Activated CD8-positive, alpha-beta T cell treated with anti-CD3 and anti-CD28 coated beads, Interleukin-2, amount 10 ng/mL, durations not matched to agents 7 days and 5 days (primary cell): ENCODE data around the gene MPV17. TPM values are rescaled to one million over a fixed set of nuclear protein-coding genes. Genes with fewer than 3 reads are reported as not detected.
"Not testable (repeated sequence)": the region's sequence is repeated elsewhere in the genome, so short reads cannot be mapped to it uniquely, and the experiment has no call there.

ENCODE experiments used
- ATAC-seq: fragments of 150-1000 bp; cut with Tn5 transposase; one replicate; pipeline ENCODE4 v1.10.0; 2021; ENCODE audit warnings: moderate library complexity
- CTCF ChIA-PET: fragments of 350-600 bp; sonication (Branson Sonifier 250); formaldehyde crosslinking; loops from one replicate; lab custom pipeline; 2021; ENCODE audit warnings: antibody characterized with exemption; lab: Charles Lee
- POLR2A ChIA-PET: fragments of 350-600 bp; sonication (Branson Sonifier 250); formaldehyde crosslinking; loops from one replicate; lab custom pipeline; 2021; ENCODE audit warnings: antibody characterized with exemption; lab: Charles Lee
- DNase-seq: peaks from one replicate; pipeline ENCODE4 v3.0.0-alpha.2; 2020
- H3K27ac Mint-ChIP-seq: one replicate; pipeline ENCODE4 v1.8.0; 2021; ENCODE audit warnings: mild to moderate bottlenecking, mixed read lengths
- H3K27me3 Mint-ChIP-seq: one replicate; pipeline ENCODE4 v1.8.0; 2021; ENCODE audit warnings: low read depth, mixed read lengths
- H3K36me3 Mint-ChIP-seq: one replicate; pipeline ENCODE4 v1.8.0; 2021; ENCODE audit warnings: low read depth, mixed read lengths
- H3K4me1 Mint-ChIP-seq: one replicate; pipeline ENCODE4 v1.8.0; 2021; ENCODE audit warnings: low read depth, mixed read lengths
- H3K4me3 Mint-ChIP-seq: one replicate; pipeline ENCODE4 v1.8.0; 2021; ENCODE audit warnings: mild to moderate bottlenecking, mixed read lengths
- H3K9me3 Mint-ChIP-seq: one replicate; pipeline ENCODE4 v1.8.0; 2022; ENCODE audit warnings: mixed read lengths; ENCODE audit not compliant: insufficient read depth
- total RNA-seq, 2 experiments: library from RNA; stranded (reverse); gene quantifications; one replicate each; pipeline ENCODE4 v1.2.3, GENCODE V29; 2021

Gene MPV17
- total RNA-seq, 2 experiments from 2014 or later, result 78.0 to 80.5 TPM

- Mint-ChIP-seq H3K27ac (no peak overlapping the region), H3K27me3 (no peaks in the 10 kb centered on the region), H3K9me3 (no peaks in the 10 kb centered on the region), H3K4me1 (peaks cover 53% of the 10 kb centered on the region), H3K4me3 (no peak overlapping the region), H3K36me3 (peaks cover 16% of the 10 kb centered on the region)
- CTCF ChIA-PET, result interaction anchor here (0.6 to 3.7 kb wide), 2 partner anchors 12 to 14 kb away, joined by 5 to 15 read pairs; no protein-coding TSS in a partner anchor
- no peak for DNase-seq
- POLR2A ChIA-PET, result interaction anchor here (1.2 kb wide), 1 partner anchor 25 kb away, joined by 3 read pairs; no protein-coding TSS in a partner anchor
- ATAC-seq, result no peak
Measured at GRCh38 chr2:27354597-27354927, 31.7 kb upstream of the MPV17 start.

GRCh38 chr2:27353762-27354596, 31.1 kb upstream of the MPV17 start:
- DNase-seq, result no peak
- Mint-ChIP-seq H3K4me1 (peaks cover 53% of the 10 kb centered on the region), H3K27ac (no peak overlapping the region), H3K36me3 (peaks cover 18% of the 10 kb centered on the region), H3K9me3 (no peaks in the 10 kb centered on the region), H3K27me3 (no peaks in the 10 kb centered on the region), H3K4me3 (no peak overlapping the region)
- ChIA-PET POLR2A (interaction anchor here (1.2 kb wide), 1 partner anchor 25 kb away, joined by 3 read pairs; no protein-coding TSS in a partner anchor), CTCF (interaction anchor here (0.6 to 3.7 kb wide), 2 partner anchors 11 to 15 kb away, joined by 5 to 15 read pairs; no protein-coding TSS in a partner anchor)
- no peak for ATAC-seq

GRCh38 chr2:27353386-27353761, 30.5 kb upstream of the MPV17 start:
- H3K27ac Mint-ChIP-seq, H3K4me3 Mint-ChIP-seq, DNase-seq, H3K27me3 Mint-ChIP-seq, ATAC-seq, H3K9me3 Mint-ChIP-seq: not testable (repeated sequence)
- Mint-ChIP-seq H3K4me1 (peaks cover 49% of the 10 kb centered on the region), H3K36me3 (peaks cover 15% of the 10 kb centered on the region)
- POLR2A ChIA-PET, result interaction anchor here (1.2 kb wide), 1 partner anchor 26 kb away, joined by 3 read pairs; no protein-coding TSS in a partner anchor
- CTCF ChIA-PET, result interaction anchor here (2.1 to 3.7 kb wide), 2 partner anchors 16 to 18 kb away, joined by 7 to 15 read pairs; no protein-coding TSS in a partner anchor

- DNase-seq, result peak; percentile 38
- no peak for ATAC-seq
- H3K27ac Mint-ChIP-seq, result peak overlapping the region; percentile 70
- ChIA-PET POLR2A (interaction anchor here (1.0 kb wide), 3 partner anchors 29 to 30 kb away, joined by 3 to 5 read pairs (median 3); partner anchors contain the start of genes MPV17 and ZNF513), CTCF (interaction anchor here (1.0 to 3.7 kb wide), 10 partner anchors 10 to 331 kb away, joined by 3 to 15 read pairs (median 4); partner anchors contain the start of gene MPV17)
- no peak overlapping the region for H3K4me3 Mint-ChIP-seq
- H3K36me3 Mint-ChIP-seq, result peaks cover 17% of the 10 kb centered on the region
- peaks cover 41% of the 10 kb centered on the region for H3K4me1 Mint-ChIP-seq
- no peaks in the 10 kb centered on the region for H3K9me3 Mint-ChIP-seq
- H3K27me3 Mint-ChIP-seq, result no peaks in the 10 kb centered on the region
Measured at GRCh38 chr2:27351802-27352598, 29.1 kb upstream of the MPV17 start.

- H3K27me3 Mint-ChIP-seq, result no peaks in the 10 kb centered on the region
- H3K9me3 Mint-ChIP-seq, result no peaks in the 10 kb centered on the region
- DNase-seq, result no peak
- H3K36me3 Mint-ChIP-seq, result peaks cover 18% of the 10 kb centered on the region
- H3K4me3 Mint-ChIP-seq, result no peak overlapping the region
- ChIA-PET CTCF (interaction anchor here (1.3 to 2.3 kb wide), 2 partner anchors 8 to 19 kb away, joined by 4 to 7 read pairs; no protein-coding TSS in a partner anchor), POLR2A (no interaction called here)
- no peak overlapping the region for H3K27ac Mint-ChIP-seq
- peaks cover 30% of the 10 kb centered on the region for H3K4me1 Mint-ChIP-seq
- no peak for ATAC-seq
Measured at GRCh38 chr2:27350106-27350693, 27.3 kb upstream of the MPV17 start.

- H3K4me1 Mint-ChIP-seq, result peaks cover 16% of the 10 kb centered on the region
- ChIA-PET CTCF (no interaction called here), POLR2A (no interaction called here)
- H3K27me3 Mint-ChIP-seq, result no peaks in the 10 kb centered on the region
- H3K4me3 Mint-ChIP-seq, result no peak overlapping the region
- DNase-seq (no peak), ATAC-seq (no peak)
- no peak overlapping the region for H3K27ac Mint-ChIP-seq
- no peaks in the 10 kb centered on the region for H3K9me3 Mint-ChIP-seq
- H3K36me3 Mint-ChIP-seq, result peaks cover 30% of the 10 kb centered on the region
Measured at GRCh38 chr2:27347641-27348040, 24.7 kb upstream of the MPV17 start.

- no peak overlapping the region for H3K27ac Mint-ChIP-seq
- ATAC-seq (no peak), DNase-seq (no peak)
- no peaks in the 10 kb centered on the region for H3K27me3 Mint-ChIP-seq
- H3K36me3 Mint-ChIP-seq, result peaks cover 38% of the 10 kb centered on the region
- no peak overlapping the region for H3K4me3 Mint-ChIP-seq
- ChIA-PET CTCF (interaction anchor here (1.0 to 1.4 kb wide), 2 partner anchors 43 to 56 kb away, joined by 3 to 5 read pairs; no protein-coding TSS in a partner anchor), POLR2A (interaction anchor here (0.9 to 1.4 kb wide), 2 partner anchors 9 to 14 kb away, joined by 3 to 4 read pairs; partner anchors contain the start of gene MPV17)
- no peaks in the 10 kb centered on the region for H3K4me1 Mint-ChIP-seq
- H3K9me3 Mint-ChIP-seq, result no peaks in the 10 kb centered on the region
Measured at GRCh38 chr2:27336173-27336572, 13.3 kb upstream of the MPV17 start.

GRCh38 chr2:27335311-27335710, 12.4 kb upstream of the MPV17 start:
- H3K4me3 Mint-ChIP-seq, result no peak overlapping the region
- no peaks in the 10 kb centered on the region for H3K27me3 Mint-ChIP-seq
- no peak overlapping the region for H3K27ac Mint-ChIP-seq
- ChIA-PET POLR2A (interaction anchor here (0.5 kb wide), 1 partner anchor 43 kb away, joined by 3 read pairs; no protein-coding TSS in a partner anchor), CTCF (no interaction called here)
- H3K4me1 Mint-ChIP-seq, result no peaks in the 10 kb centered on the region
- ATAC-seq, result no peak
- peaks cover 37% of the 10 kb centered on the region for H3K36me3 Mint-ChIP-seq
- H3K9me3 Mint-ChIP-seq, result no peaks in the 10 kb centered on the region
- DNase-seq, result no peak

GRCh38 chr2:27324720-27325119, 1.8 kb upstream of the MPV17 start:
- ChIA-PET CTCF (interaction anchor here (1.1 to 4.2 kb wide), 3 partner anchors 11 to 45 kb away, joined by 3 to 36 read pairs (median 13); partner anchors contain the start of genes EIF2B4 and SNX17), POLR2A (interaction anchor here (1.0 to 1.6 kb wide), 2 partner anchors 12 to 20 kb away, joined by 3 to 7 read pairs; no protein-coding TSS in a partner anchor)
- Mint-ChIP-seq H3K36me3 (peaks cover 45% of the 10 kb centered on the region), H3K4me3 (no peak overlapping the region), H3K27ac (peak overlapping the region; percentile 4), H3K27me3 (no peaks in the 10 kb centered on the region), H3K9me3 (no peaks in the 10 kb centered on the region), H3K4me1 (peaks cover 22% of the 10 kb centered on the region)
- ATAC-seq, result no peak
- DNase-seq, result no peak

GRCh38 chr2:27323596-27324285, 844 bp upstream of the MPV17 start:
- DNase-seq, result no peak
- Mint-ChIP-seq H3K9me3 (no peaks in the 10 kb centered on the region), H3K4me3 (peak overlapping the region; percentile 98), H3K36me3 (peaks cover 38% of the 10 kb centered on the region), H3K27ac (peak overlapping the region; percentile 98), H3K4me1 (peaks cover 22% of the 10 kb centered on the region), H3K27me3 (no peaks in the 10 kb centered on the region)
- ATAC-seq, result peak; percentile 4
- POLR2A ChIA-PET, result interaction anchor here (0.6 to 2.4 kb wide), 12 partner anchors 10 to 305 kb away, joined by 3 to 15 read pairs (median 6); partner anchors contain the start of genes CCDC121, GPN1, GTF3C2 and ZNF513
- CTCF ChIA-PET, result interaction anchor here (1.3 to 4.2 kb wide), 7 partner anchors 10 to 190 kb away, joined by 3 to 36 read pairs (median 5); partner anchors contain the start of genes EIF2B4, PREB and SNX17
